ENCODE measurements around the gene SYCE3.
"Not testable (repeated sequence)": the region's sequence is repeated elsewhere in the genome, so short reads cannot be mapped to it uniquely, and the experiment has no call there.

Gene SYCE3

DNA sequence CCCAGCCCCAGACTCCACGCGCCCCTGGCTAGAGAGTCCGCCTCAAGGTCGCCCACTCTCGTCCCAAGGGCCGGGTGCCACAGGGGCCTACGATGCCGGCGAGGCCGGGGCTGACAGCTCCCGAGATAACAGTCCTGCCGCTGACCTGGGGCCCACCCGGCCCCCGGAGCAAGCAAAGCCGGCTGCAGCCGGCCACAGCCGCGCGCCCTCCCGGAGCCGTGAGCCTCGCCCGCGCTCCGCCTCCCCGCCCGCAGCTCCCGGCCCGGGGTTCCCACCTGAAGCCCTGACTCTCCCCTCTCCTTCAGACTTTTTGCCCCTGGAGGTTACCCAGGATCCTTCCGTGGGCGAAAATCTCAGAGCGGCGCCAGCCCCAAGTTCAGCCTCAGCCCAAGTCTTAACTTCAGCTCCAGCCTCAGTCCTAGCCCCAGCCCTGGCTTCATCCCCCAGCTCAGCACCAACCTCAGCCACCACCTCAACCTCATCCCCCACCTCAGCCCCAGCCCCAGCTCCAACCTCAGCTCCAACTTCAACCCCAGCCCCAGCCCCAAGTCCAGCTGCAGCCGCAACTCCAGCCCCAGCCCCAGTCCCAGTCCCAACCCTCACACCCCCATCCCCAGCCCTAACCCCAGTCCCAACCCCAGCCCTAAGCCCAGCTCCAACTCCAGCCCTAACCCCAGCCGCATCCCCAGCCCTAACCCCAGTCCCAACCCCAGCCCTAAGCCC, 15.3 kb downstream of the SYCE3 start:
- DNase-seq: no peak

DNA sequence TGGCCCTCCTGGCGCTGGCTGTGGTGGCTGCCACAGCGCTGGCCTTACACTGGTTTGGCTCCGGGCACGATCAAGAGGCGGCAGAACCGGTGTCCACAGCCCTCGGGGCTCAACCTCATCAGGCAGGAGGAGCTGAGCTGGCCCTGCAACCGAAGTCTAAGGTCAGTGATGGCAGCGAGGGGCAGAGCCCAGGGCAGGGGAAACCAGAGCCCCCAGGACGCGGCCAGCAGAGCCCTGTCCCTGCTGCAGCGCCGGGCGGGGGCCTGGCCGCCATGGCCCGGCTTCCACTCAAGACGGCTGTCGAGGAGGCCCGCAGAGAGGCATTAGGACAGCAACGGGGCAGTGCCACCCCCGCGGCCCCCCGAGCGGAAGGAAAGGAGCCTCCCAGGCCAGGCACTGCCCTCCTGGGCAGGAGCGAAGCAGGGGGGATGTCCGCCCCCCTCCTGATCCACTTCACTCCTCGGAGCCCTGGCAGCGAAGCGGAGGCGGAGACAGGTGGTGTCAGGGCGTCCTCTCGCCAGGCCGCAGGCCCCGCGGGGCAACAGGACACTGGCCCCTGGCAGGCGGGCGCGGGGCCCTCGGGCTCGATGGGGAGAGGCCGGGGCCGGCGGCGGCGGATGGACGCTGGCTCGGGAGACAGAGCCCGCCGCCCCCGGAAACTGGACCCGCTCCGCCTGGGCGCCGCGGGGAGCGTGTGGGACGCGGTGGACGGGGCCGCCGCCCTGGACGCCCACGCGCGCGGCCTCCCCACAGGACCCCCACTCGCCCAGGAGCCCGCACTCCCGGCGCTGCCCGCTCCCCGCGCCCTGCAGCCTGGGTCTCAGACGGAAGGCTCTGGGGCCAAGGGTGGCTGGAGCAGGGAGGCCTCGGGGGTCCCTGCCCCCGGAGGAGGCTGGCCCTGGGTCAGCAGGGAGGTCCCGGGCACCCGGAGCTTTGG, 16.1 kb downstream of the SYCE3 start:
- no peak for DNase-seq

DNA sequence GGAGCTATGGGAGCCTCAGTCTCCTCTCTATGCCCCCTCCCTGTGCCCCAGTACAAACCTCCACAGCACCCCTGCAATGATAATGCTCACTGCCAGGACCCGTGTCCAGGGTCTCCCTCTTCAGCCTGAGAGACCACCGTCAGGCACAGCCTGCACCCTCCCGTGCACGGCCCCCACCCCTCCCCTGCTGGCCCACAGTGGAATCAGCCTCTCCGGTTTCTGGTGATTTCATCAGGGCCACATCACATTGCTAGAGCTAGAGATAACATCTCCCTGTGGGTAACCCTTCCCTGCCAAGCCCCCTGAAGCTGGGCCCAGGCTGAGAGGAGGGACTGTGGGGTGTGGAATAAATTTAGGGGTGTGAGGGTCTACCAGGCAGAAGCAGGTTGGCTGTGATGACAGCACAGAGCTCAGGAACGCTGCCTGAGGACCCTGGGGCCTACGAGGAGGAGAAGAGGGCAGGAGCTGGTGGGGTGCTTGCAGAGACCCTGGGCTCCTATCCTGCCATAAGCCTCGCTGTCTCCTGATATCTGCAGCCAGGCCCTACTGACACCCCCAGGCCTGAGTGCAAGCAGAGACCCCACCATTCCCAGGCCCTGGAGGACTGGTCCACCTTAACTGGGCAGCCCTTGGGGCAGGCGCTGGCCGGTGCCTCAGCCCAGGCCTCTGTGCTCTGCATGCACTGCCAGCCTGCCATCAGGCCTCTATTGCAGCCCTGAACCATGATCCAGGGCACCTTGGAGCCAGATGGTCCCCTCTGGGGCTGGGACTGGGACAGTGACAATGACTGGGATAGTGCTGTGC, 17.0 kb downstream of the SYCE3 start, which contains the start of gene KLHDC7B:
TSS of gene KLHDC7B (plus strand) at position 378 of the 804 bp plus-strand sequence. CDS start at position 723, 345 bp downstream.
- DNase-seq: no peak

DNA sequence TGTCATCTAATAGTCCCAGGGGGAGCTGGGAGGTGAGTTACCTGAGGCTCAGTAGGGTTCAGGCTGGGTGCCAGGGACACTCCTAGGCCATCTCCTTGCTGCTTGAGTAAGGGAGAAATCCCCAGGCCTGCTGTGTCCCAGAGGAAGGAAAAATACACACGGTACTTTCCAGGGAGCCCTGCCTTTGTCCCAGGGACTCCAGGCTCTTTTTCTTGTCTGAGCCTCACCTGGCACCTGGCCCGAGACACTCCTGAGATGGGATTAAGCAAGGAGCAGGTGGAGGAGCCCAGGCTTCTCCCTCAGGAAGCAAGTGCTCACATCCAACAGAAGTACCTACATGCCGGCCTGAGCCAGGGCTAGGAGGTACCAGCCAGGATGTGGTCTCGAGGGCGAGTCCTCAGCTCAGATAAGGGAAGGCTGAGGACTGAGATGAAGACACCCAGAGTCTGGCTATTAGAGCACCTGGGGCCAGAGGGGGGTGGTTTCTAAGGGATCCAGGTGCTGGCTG, 17.9 kb downstream of the SYCE3 start:
- DNase-seq: no peak

DNA sequence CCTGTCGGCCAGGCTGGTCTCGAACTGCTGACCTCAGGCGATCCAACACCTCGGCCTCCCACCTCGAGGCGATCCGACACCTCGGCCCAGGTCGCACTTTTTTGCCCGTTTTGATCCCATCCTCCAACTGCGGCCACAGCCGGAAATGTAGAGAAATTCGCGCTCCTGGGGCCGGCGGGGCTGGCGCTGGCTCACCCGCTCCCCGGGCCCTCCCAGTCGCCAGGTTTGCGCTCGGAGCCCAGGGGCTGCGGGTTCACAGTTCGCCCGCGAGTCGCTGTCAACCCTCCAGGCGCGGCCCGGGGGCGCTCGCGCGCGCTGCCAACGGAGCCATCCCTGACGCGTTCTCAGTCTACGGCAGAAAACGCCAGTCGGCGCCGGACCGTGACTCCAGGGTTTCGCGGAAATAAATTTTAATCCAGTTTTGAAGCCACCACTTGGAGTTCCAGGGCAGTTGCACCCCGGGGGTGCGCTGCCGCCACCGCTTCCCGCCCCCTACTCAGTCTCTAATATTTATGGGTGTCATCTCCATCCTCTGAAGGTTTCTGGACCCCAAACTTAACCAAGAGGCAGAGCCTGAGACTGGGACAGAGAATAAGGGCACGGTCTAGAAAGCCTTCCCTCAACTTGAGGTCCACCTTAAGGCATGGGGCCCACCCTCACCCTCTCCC, 18.5 kb downstream of the SYCE3 start:
- DNase-seq: peak; percentile 29

DNA sequence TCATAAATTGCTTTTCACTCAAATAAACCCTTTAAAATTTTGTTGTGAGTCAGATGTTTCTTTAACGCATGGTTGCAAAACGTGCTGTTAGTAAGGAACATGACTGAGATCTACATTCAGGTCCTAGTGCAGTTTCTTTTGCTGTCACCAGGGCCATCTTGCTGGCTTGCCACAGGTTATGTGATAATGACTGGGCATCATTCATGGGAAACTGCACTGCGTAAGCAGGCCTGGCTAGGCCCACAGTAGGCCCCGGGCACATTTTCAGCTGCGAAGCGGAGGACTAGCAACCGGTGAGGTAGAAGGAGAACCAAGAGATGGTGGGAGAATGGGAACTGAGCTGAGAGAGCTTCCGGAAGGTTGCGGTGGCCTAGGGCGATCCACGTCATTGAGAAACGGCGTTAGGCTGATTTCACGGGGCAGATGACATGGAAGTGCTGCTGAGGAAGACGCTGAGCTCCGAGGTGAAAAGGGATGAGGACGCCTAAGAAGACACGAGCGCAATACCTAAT, 20.2 kb downstream of the SYCE3 start:
- no peak for DNase-seq

DNA sequence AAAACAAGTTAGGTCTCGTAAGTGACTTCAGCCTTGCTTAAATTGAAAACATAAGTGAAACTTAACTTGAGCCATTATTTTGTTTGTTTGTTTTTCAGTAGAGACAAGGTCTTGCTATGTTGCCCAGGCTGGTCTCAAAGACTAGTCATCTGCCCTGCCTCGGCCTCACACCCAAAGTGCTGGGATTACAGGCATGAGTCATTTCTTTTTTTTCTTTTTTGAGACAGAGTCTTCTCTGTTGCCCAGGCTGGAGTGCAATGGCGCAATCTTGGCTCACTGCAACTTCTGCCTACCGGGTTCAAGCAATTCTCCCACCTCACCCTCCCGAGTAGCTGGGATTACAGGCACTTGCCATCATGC, 21.1 kb downstream of the SYCE3 start:
- DNase-seq: not testable (repeated sequence)

DNA sequence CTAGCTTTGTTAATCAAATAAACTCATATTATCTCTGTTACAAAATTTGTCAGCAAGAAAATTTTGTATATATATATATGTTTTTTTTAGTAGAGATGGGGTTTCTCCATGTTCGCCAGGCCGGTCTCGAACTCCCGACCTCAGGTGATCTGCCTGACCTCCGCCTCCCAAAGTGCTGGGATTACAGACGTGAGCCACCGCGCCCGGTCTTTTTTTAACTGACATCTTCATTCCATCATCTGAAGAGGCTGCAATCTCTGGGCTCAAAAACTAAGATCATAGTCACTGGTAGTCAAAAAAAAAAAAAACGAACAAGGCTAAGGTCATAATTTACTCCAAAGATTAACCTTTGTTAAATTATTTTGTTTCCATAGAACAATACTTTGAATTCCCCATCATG, 22.3 kb downstream of the SYCE3 start:
- no peak for DNase-seq

DNA sequence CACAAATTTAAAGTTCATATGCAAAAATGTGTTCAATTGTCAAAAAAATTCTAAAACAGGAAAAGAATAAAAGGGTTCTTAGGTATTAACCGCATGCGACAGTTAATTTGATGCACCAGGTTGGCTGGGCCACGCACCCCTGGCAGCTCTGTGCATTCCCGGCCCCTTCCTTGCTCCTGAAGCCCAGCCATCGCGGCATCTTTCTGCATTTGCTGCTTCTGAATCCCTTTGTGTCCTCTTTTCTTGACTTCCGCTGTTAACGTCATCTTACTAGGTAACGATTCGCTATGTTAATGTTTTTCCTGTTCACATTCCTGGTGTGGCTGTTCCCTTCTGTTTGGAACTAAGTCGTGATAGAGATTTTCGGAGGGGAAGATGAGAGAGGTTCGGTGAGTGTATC, 25.0 kb downstream of the SYCE3 start:
- no peak for DNase-seq

DNA sequence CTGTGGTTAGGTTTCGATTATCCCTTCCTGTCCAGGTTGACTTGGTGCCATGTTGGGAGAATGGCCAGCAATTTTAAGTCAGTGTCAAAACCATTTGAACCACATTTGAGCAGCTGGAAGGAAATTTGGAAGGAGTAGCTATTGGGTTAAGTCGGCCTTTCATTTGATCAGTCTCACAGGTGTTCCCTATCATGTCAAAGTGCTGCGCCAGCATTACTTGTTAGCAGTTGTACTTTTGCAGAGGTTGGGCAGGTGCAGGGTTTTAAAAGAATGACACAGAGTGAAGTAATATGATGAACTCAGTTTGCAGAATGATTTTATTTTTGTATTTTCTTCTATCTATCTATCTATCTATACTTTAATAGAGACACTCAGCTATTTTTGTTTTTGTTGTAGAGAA, 26.5 kb downstream of the SYCE3 start:
- no peak for DNase-seq

DNA sequence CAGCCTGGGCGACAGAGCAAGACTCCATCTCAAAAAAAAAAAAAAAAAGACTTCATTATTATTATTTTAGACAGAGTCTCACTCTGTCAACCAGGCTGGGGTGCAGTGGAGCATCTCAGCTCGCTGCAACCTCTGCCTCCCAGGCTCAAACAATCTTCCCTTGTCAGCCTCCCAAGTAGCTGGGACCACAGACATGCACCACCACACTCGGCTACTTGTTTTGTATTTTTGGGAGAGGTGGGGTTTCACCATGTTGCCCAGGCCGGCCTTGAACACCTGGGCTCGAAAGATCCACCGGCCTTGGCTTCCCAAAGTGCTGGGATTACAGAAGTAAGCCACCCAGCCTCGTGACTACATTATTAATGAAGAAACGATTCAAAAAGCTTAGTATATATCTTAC, 27.6 kb downstream of the SYCE3 start:
- DNase-seq: no peak

DNA sequence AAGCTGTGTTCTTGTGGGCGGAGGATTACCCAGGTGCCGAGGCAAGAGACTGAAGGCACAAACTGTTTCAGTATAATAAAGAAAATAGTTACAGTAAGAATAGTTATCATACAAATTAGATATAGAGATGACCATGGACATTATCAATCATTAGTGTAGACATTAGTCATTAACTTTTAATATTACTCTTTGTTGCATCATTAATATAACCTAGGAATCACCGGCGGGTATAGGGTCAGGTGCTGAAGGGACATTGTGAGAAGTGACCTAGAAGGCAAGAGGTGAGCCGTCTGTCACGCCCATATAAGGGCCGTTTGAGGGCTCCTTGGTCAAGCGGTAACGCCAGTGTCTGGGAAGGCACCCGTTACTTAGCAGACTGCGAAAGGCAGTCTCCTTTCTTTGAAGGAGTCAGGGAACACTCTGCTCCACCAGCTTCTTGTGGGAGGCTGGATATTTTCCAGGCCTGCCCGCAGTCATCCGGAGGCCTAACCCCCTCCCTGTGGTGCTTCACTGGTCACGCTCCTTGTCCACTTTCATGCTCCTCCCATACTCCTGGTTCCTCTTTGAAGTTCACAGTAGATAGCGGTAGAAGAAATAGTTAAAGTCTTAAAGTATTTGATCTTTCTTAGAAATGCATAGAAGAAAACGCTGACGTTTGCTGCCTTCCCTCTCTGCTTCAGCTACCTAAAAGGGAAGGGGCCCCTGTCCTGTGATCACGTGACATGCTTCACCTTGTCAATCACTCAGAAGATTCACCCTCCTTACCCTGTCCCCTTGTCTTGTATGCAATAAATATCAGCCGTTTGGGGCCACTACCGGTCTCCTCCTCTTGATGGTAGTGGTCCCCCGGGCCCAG, 28.6 kb downstream of the SYCE3 start:
- not testable (repeated sequence) for DNase-seq

DNA sequence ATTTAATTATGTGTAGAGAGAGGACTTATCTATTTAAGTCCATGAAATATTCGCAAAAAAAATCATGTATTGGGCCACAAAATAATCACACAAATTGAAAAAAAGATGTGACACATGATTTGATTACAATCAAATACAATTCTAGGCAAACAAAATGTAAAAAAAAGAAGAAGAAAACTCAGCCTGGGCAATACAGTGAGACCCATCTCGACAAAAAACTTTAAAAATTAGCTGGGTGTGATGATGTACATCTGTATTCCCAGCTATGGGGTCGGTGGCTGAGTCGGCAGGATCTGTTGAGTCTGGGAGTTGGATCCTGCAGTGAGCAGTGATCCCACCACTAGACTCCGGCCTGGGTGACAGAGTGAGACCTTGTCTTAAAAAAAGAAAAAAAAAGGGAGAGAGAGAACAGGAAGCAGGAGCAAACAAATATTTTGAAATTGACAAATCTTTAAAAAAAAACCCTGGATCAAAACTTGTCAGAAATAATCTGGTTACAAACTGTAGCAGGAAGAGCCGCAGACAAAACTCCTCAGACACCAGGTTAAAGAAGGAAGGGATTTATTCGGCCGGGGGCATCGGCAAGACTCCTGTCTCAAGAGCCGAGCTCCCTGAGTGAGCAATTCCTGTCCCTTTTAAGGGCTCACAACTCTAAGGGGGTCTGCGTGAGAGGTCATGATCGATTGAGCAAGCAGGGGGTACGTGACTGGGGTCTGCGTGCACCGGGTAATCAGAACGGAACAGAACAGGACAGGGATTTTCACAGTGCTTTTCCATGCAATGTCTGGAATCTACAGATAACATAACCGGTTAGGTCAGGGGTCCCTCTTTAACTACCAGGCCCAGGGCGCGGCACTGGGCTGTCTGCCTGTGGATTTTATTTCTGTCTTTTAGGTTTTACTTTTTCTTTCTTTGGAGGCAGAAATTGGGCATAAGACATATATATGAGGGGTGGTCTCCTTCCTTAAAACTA, 29.6 kb downstream of the SYCE3 start:
- DNase-seq: no peak

DNA sequence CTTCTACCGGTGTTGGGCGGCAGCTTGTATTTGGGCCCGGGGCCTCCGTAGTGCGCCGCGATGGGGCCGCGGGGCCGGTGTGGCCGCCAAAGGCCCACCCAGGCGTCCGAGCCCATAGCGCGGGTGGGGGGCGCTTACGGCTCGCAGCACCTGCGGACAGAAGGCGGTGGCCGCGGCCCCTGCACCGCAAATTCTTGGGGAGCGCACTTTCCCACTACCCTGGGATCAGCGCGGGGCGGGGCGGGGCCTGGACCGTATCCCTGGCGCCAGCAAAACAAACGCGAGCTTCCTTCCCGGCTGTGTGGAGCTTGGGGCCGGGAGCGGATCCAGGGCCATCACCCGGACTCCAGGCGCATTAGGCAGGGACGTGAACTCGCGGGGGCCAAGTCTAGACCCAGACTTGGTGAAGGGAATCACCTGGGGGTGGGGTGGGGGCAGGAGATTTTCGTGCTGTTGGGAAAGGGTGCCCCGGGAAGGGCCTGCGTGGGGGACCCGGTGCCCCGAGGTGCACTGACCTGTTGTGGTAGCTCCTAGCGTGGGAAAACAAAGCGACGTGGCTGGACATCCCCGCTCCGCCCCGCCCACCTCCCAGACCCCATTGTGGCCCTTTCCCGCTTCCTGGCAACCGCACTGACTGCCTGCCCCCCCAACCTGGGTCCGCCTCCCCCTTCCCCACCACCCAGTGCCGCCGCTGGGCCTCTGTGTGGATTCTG, 30.6 kb downstream of the SYCE3 start:
- DNase-seq: peak; percentile 39

DNA sequence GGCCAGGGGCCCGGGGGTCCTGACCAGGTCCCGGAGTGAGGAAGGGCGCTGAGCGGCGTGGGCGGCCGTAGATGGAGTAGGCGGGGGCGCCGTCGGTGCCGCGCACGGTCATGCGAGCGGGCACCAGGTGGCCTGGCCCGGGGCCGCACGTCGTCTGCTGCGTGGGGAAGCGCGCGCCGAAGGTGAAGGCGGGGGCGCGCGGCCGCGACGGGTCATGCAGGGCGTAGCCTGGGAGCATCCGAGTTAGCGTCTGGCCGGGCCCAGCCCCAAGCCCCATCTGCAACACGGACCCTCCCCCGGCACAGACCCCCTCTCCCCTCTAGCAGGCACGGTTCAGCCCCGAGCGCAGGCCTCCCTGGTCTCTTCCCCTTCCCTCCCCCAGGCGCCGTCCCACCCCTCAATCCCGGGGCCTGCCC, 31.2 kb downstream of the SYCE3 start:
- DNase-seq: peak; percentile 30

DNA sequence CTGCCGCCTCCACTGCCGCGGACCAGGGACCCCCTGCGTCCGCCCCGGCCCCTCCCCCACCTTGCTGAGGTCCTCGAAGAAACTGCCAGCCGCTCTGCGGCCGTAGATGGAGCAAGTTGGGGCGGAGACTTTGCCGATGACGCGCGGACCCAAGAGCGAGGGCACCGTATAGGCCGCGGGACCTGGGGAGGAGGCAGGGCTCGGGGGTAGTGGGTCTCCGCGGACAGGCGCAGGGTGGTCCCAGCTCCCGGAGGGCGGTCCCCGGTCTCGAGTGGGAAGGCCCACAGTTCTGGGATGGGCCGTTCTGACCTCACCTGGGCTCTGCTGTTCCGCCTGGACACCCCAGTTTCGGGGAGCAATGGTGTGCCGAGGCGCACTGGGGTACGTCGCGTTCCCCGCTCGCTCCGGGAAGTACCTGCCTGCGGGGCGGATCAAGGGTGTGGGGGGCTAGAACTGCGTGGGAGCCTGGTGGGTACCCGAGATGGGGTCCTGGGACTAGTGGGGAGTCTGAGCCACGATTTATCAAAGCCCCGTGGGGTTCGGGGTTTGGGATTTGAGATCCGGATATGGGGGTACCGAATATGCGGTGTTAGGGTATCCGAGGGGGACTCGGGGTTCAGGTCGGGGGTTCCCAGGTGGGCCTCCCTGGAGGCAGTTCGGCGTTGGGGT, 31.7 kb downstream of the SYCE3 start:
- peak; percentile 34 for DNase-seq

DNA sequence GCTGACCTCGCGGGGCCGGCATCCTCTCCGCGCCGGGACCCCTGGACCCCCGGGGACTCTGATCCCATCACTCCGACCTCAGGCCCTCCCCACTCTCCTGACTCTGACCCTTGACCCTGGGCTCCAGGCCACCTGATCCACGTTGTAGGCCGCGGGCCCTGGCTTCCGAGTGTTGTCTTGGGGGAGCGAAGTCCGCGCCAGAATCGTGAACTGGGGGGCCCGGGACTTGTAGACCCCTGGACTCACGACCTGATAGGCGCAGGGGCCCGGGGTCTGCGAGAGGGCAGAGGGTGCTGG, 32.2 kb downstream of the SYCE3 start:
- DNase-seq: no peak

DNA sequence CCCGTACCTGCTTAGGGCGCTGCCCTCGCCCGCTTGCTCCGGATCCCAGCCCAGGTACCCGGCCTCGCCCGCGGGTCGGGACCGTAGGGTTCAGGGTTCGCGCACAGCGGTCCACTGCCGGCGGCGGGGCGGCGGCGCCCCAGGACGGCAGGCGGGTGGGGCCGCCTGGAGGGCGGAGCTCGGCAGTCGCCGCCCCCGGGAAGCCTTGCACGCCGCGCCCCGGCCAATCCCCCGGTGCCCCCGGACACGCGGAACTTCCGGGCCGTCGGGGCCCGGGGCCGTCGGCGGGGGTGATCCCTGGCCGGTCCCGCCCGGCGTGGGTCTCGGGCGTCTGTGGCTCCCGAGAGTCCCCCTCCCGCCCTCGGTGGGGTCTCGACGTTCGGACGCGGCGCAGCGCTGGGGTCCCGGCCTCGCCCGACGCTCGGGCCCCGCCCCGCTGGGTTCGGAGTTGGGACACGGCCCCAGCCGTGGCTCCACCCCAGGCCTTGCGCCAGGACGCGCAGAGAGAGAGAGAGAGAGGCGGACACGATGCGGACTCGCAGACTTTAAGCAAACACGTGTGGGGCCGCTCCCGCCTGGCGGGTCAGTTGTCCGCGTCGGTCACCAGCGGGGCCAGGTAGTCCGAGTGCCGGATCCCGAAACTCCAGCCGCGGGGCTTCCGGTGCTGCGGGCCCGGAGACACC, 32.7 kb downstream of the SYCE3 start, which contains the start of gene TYMP:
TSS of gene TYMP (minus strand) at position 116 of the 683 bp plus-strand sequence. CDS start 303 bp downstream, outside the sequence.
- peak; percentile 8 for DNase-seq
